ENCODE results near the gene RNASEH2A. TPM values are rescaled to one million over a fixed set of nuclear protein-coding genes. Genes with fewer than 3 reads are reported as not detected.

The RNASEH2A gene
- total RNA-seq, 1 donor, result 22.9 TPM

DNA sequence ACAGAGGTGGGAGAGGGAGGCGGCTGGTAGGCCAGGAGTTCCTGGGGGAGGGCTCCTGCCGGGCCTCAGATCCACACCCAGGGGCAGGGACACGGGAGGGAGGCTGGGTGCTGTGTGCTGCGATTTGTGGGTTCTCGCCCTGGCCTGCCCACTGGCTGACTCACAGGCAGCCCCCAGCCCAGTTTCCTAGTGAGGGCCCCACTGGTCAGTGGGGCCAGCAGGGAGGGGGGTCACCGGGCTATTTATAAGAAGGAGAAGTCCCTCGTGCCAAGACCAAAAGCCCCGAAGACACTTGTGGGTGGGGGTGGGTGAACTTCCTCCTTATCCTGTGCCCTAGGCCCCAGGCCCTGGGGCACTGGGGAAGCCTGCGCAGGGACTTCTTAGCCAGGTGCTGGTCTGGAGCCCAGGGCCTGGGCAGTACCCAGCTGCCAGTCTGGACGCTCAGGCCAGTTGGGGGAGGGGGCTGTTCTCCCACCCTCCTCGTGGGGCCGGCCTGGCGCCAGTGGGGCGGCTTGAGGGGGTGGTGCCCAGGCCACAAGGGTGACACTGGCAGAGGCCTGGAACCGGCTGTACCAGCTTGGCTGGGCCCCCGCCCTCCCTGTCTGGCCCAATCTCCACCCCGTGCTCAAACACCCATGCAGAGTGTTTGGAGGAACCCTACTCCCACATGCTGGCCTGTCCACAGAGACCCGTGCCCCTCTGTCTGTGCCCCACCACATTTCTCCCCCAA is 20.1 kb upstream of the RNASEH2A start:
- H3K4me3 ChIP-seq (ENCODE audit: low read depth, low read length), result no peak overlapping the region
- TF ChIP-seq, protein P1, sequence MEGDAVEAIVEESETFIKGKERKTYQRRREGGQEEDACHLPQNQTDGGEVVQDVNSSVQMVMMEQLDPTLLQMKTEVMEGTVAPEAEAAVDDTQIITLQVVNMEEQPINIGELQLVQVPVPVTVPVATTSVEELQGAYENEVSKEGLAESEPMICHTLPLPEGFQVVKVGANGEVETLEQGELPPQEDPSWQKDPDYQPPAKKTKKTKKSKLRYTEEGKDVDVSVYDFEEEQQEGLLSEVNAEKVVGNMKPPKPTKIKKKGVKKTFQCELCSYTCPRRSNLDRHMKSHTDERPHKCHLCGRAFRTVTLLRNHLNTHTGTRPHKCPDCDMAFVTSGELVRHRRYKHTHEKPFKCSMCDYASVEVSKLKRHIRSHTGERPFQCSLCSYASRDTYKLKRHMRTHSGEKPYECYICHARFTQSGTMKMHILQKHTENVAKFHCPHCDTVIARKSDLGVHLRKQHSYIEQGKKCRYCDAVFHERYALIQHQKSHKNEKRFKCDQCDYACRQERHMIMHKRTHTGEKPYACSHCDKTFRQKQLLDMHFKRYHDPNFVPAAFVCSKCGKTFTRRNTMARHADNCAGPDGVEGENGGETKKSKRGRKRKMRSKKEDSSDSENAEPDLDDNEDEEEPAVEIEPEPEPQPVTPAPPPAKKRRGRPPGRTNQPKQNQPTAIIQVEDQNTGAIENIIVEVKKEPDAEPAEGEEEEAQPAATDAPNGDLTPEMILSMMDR (IDR thresholded peaks at IDR 0.05; ENCODE audit: insufficient read depth, low read depth, low read length), result no peak
- no peak for DNase-seq (ENCODE audit: low read depth)

DNA sequence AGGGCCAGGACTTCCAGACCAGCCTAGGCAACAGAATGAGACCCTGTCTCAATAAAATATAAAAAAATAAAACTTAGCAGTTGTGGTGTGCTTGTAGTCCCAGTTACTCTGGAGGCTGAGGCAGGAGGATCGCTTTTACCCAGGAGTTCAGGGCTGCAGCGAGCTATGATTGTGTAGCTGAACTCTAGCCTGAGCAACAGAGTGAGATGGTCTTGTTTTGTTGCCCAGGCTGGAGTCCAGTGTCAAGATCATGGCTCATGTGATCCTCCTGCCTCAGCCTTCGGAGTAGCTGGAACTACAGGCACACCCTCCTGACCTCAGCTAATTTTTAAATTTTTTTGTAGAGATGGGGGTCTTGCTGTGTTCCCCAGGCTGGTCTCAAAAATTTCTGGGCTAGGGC is 19.4 kb upstream of the RNASEH2A start:
- no peak for DNase-seq (ENCODE audit: low read depth)
- no peak overlapping the region for H3K4me3 ChIP-seq (ENCODE audit: low read depth, low read length)
- TF ChIP-seq, protein P1 (IDR thresholded peaks at IDR 0.05; ENCODE audit: insufficient read depth, low read depth, low read length), result no peak

DNA sequence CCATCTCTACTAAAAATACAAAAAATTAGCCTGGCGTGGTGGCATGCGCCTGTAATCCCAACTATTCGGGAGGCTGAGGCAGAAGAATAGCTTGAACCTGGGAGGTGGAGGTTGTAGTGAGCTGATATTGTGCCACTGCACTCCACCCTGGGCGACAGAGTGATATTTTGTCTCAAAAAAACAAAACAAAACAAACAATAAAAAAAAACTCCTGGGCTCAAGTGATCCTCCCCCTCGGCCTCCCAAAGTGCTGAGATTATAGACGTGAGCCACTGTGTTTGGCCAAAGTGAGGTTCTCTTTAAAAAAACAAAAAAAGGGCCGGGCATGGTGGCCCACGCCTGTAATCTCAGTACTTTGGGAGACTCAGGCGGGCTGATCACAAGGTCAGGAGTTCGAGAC is 18.9 kb upstream of the RNASEH2A start:
- no peak overlapping the region for H3K4me3 ChIP-seq (ENCODE audit: low read depth, low read length)
- no peak for DNase-seq (ENCODE audit: low read depth)
- TF ChIP-seq, protein P1 (IDR thresholded peaks at IDR 0.05; ENCODE audit: insufficient read depth, low read depth, low read length), result no peak

DNA sequence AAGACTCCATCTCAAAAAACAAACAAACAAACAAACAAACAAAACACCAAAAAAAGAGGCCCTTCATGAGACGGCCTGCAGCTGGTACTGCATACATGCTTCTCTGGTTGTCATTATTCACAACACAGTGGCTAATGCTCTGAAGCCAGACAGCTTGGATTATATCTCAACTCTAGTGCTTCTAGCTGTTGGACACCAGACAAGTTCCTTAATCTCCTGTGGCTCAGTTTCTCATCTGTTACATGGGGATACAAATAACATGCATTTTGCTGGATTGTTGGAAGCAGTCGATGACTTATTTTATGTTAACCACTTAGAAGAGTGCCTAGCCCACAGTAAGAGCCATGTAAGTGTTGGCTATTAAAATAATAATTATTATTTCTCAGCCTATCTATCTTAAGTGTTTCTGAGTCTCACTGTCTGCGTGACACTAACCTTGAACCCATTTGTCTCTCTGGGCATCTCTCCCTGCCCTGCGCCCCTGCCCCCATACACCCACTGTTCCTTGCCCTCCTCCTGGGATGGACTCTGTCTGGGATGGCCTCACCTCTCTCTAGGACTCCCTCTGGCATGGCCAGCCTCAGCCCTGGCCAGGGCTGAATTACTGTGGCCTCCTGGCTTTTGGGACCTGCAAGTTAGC is 18.2 kb upstream of the RNASEH2A start:
- H3K4me3 ChIP-seq (ENCODE audit: low read depth, low read length), result peak overlapping the region; percentile 24
- TF ChIP-seq, protein P1 (IDR thresholded peaks at IDR 0.05; ENCODE audit: insufficient read depth, low read depth, low read length), result no peak
- DNase-seq (ENCODE audit: low read depth), result no peak

DNA sequence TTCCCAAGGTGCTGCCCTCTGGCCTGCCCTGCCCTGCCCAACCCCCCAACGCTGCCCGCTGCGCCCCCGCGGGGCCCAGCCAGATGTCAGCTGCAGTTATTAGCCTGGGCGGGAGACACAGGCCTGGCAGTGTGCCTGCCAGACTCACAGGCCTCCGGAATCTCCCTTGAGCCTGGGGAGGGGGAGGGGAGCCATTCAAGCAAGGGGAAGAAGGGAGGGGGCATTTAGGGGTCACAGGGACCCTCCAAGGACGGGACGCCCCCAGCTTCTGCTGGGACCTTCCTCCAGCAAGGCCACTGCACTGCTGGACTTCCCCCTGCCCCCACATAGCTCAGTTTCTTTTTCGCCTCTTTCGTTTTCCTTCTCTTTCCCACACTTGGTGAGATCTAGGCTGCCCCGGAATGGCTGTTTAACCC is 17.7 kb upstream of the RNASEH2A start:
- TF ChIP-seq, protein P1 (IDR thresholded peaks at IDR 0.05; ENCODE audit: insufficient read depth, low read depth, low read length), result no peak
- peak overlapping the region; percentile 77 for H3K4me3 ChIP-seq (ENCODE audit: low read depth, low read length)
- DNase-seq (ENCODE audit: low read depth), result peak; percentile 81

DNA sequence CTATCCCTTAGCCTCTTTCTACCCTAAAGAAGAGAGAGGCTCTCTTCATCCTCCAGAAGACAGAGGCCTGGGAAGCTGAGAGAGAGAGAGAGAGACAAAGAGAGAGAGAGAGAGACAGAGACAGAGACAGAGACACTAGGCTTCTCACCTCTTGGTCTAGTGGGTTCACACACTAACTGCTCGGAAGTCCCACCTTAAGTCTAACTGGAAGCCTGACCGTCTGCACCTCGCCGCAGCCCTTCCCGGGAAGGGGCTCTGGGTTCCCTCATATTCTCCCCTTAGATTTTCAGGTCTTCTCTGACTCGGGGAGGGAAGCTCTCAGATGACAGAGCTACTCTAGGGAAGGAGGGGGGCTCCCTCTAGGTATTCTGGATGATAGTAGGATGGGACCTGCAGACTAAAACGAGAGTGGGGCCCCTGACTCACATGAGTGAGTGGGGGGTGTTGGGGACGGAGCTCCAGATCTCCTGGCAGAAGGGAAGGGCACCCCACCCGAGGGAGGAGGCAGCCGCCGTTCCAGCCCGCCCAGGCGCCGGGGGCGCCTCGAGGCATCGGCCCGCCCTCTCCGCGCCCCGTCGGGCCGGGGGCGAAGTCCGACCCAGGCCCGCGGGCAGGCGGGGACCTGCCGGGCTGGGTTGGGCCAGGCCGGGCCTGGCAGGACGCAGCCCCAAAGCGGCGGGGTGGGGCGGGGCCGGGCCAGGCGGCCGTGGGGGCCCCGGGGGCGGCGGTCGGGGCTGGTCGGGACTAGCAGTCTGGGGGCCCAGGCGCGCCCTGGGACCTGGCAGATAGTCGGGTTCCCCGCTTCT is 17.1 kb upstream of the RNASEH2A start:
- TF ChIP-seq, protein P1 (IDR thresholded peaks at IDR 0.05; ENCODE audit: insufficient read depth, low read depth, low read length), result no peak
- peak; percentile 55 for DNase-seq (ENCODE audit: low read depth)
- H3K4me3 ChIP-seq (ENCODE audit: low read depth, low read length), result peak overlapping the region; percentile 77
